ENCODE results near the gene RAVER2.
"Not testable (repeated sequence)": the region's sequence is repeated elsewhere in the genome, so short reads cannot be mapped to it uniquely, and the experiment has no call there.

Gene RAVER2

GRCh38 chr1:64721576-64722145, 23.2 kb upstream of the RAVER2 start:
- Histone ChIP-seq H3K9me3 (ENCODE audit: control insufficient read depth, low read length) (peaks cover 13% of the 10 kb centered on the region), H3K4me3 (ENCODE audit: low read length) (no peak overlapping the region), H3K27me3 (replicated peaks; ENCODE audit: control insufficient read depth, insufficient read depth, low read length) (peaks cover 38% of the 10 kb centered on the region), H3K9ac (ENCODE audit: low read length) (no peak overlapping the region), H3K36me3 (ENCODE audit: control insufficient read depth, insufficient read depth, low read length, severe bottlenecking) (no peaks in the 10 kb centered on the region), H3K4me1 (ENCODE audit: control insufficient read depth, insufficient read depth, low read length) (no peaks in the 10 kb centered on the region)
- peak; percentile 17 for DNase-seq (ENCODE audit: low read depth)

DNA sequence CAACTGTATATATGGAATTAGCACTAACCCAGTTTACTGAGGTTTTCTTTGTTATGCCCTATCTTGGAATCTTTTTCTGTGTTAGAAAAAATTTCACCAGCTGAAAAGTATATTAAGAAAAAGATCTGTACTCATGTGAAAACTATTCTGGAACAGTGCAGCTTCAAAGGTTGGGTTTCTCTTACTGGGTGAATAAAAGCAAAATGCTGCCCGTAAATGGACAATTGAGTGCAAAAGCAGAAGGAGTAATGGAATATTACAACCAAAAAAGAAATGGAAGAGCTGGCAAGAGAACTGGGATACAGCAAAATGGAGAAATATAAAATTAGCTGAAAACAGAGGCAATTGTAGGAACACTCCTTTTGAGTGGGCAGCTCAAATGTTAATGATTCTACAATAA, 17.0 kb upstream of the RAVER2 start:
- peaks cover 35% of the 10 kb centered on the region for H3K27me3 ChIP-seq (replicated peaks; ENCODE audit: control insufficient read depth, insufficient read depth, low read length)
- no peak for DNase-seq (ENCODE audit: low read depth)
- no peak overlapping the region for H3K9ac ChIP-seq (ENCODE audit: low read length)
- no peaks in the 10 kb centered on the region for H3K36me3 ChIP-seq (ENCODE audit: control insufficient read depth, insufficient read depth, low read length, severe bottlenecking)
- H3K4me1 ChIP-seq (ENCODE audit: control insufficient read depth, insufficient read depth, low read length) = peaks cover under 1% of the 10 kb centered on the region
- no peak overlapping the region for H3K4me3 ChIP-seq (ENCODE audit: low read length)
- no peaks in the 10 kb centered on the region for H3K9me3 ChIP-seq (ENCODE audit: control insufficient read depth, low read length)

GRCh38 chr1:64733581-64734286, 11.1 kb upstream of the RAVER2 start:
- DNase-seq (ENCODE audit: low read depth) = peak; percentile 48
- peaks cover 8% of the 10 kb centered on the region for H3K4me1 ChIP-seq (ENCODE audit: control insufficient read depth, insufficient read depth, low read length)
- no peaks in the 10 kb centered on the region for H3K36me3 ChIP-seq (ENCODE audit: control insufficient read depth, insufficient read depth, low read length, severe bottlenecking)
- H3K27me3 ChIP-seq (replicated peaks; ENCODE audit: control insufficient read depth, insufficient read depth, low read length) = peaks cover 12% of the 10 kb centered on the region
- no peak overlapping the region for H3K9ac ChIP-seq (ENCODE audit: low read length)
- H3K4me3 ChIP-seq (ENCODE audit: low read length) = no peak overlapping the region
- H3K9me3 ChIP-seq (ENCODE audit: control insufficient read depth, low read length) = no peaks in the 10 kb centered on the region

GRCh38 chr1:64734287-64734652, 10.6 kb upstream of the RAVER2 start:
- H3K36me3 ChIP-seq (ENCODE audit: control insufficient read depth, insufficient read depth, low read length, severe bottlenecking) = no peaks in the 10 kb centered on the region
- no peak for DNase-seq (ENCODE audit: low read depth)
- H3K4me3 ChIP-seq (ENCODE audit: low read length) = no peak overlapping the region

DNA sequence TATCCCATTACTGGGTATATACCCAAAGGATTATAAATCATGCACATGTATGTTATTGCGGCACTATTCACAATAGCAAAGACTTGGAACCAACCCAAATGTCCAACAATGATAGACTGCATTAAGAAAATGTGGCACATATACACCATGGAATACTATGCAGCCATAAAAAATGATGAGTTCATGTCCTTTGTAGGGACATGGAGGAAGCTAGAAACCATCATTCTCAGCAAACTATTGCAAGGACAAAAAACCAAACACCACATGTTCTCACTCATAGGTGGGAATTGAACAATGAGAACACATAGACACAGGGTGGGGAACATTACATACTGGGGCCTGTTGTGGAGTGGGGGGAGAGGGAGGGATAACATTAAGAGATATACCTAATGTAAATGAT, 4.2 kb upstream of the RAVER2 start:
- not testable (repeated sequence) for H3K4me1 ChIP-seq (ENCODE audit: control insufficient read depth, insufficient read depth, low read length); H3K27me3 ChIP-seq (replicated peaks; ENCODE audit: control insufficient read depth, insufficient read depth, low read length); DNase-seq (ENCODE audit: low read depth); H3K36me3 ChIP-seq (ENCODE audit: control insufficient read depth, insufficient read depth, low read length, severe bottlenecking); H3K4me3 ChIP-seq (ENCODE audit: low read length); H3K9me3 ChIP-seq (ENCODE audit: control insufficient read depth, low read length); H3K9ac ChIP-seq (ENCODE audit: low read length)

More at GRCh38 chr1:64734287-64734652, 10.6 kb upstream of the RAVER2 start:
- Histone ChIP-seq H3K9ac (ENCODE audit: low read length) (no peak overlapping the region), H3K27me3 (replicated peaks; ENCODE audit: control insufficient read depth, insufficient read depth, low read length) (peaks cover 12% of the 10 kb centered on the region), H3K9me3 (ENCODE audit: control insufficient read depth, low read length) (no peaks in the 10 kb centered on the region), H3K4me1 (ENCODE audit: control insufficient read depth, insufficient read depth, low read length) (peaks cover 8% of the 10 kb centered on the region)

- Histone ChIP-seq H3K36me3 (ENCODE audit: control insufficient read depth, insufficient read depth, low read length, severe bottlenecking) (no peaks in the 10 kb centered on the region), H3K4me3 (ENCODE audit: low read length) (peak overlapping the region; percentile 88), H3K9me3 (ENCODE audit: control insufficient read depth, low read length) (no peaks in the 10 kb centered on the region), H3K27me3 (replicated peaks; ENCODE audit: control insufficient read depth, insufficient read depth, low read length) (no peaks in the 10 kb centered on the region), H3K9ac (ENCODE audit: low read length) (no peak overlapping the region), H3K4me1 (ENCODE audit: control insufficient read depth, insufficient read depth, low read length) (peaks cover 9% of the 10 kb centered on the region)
- no peak for DNase-seq (ENCODE audit: low read depth)
Observed at GRCh38 chr1:64743954-64744491, 852 bp upstream of the RAVER2 start.

DNA sequence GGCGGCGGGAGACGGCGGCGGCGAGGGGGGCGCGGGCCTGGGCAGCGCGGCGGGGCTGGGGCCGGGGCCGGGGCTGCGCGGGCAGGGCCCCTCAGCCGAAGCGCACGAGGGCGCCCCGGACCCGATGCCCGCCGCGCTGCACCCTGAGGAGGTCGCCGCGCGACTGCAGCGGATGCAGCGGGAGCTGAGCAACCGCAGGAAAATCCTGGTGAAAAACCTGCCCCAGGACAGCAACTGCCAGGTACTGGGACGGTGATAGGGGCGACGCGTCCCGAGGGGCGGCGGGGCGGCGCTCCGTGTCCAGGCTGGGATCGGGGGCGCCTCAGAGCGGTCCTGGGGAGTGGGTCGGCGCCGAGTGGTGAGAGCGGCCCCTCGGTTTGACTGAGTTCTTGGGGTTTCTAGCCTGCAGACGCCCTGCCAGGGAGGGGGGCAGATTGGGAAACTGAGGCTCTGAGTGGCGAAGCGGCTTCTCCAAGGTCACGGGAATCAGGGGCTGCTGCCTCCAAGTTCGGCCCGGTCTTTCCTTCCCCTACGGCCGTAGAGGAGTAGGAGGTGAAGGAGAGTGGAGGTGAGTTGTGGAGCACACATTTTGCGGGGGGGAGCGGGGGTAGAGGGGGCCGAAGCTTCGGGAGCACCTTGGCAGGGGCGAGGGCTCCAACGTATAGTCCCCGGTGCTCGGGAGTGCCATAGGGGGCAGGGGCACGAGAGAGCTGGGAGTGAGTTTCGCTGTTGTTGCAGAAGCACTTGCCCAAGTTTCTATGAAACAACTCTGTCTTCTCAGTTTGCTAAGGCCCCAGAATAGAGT, 508 bp downstream of the RAVER2 start:
- Histone ChIP-seq H3K4me1 (ENCODE audit: control insufficient read depth, insufficient read depth, low read length) (peaks cover 9% of the 10 kb centered on the region), H3K9ac (ENCODE audit: low read length) (peak overlapping the region; percentile 80), H3K4me3 (ENCODE audit: low read length) (peak overlapping the region; percentile 88), H3K36me3 (ENCODE audit: control insufficient read depth, insufficient read depth, low read length, severe bottlenecking) (no peaks in the 10 kb centered on the region), H3K9me3 (ENCODE audit: control insufficient read depth, low read length) (no peaks in the 10 kb centered on the region), H3K27me3 (replicated peaks; ENCODE audit: control insufficient read depth, insufficient read depth, low read length) (no peaks in the 10 kb centered on the region)
- DNase-seq (ENCODE audit: low read depth) = peak; percentile 66

- DNase-seq (ENCODE audit: low read depth) = no peak
- H3K9me3 ChIP-seq (ENCODE audit: control insufficient read depth, low read length) = no peaks in the 10 kb centered on the region
Observed at GRCh38 chr1:64745986-64746940, 1.4 kb downstream of the RAVER2 start.

GRCh38 chr1:64748222-64748621, 3.3 kb downstream of the RAVER2 start:
- Histone ChIP-seq H3K9ac (ENCODE audit: low read length) (no peak overlapping the region), H3K4me1 (ENCODE audit: control insufficient read depth, insufficient read depth, low read length) (peaks cover 9% of the 10 kb centered on the region), H3K36me3 (ENCODE audit: control insufficient read depth, insufficient read depth, low read length, severe bottlenecking) (no peaks in the 10 kb centered on the region), H3K27me3 (replicated peaks; ENCODE audit: control insufficient read depth, insufficient read depth, low read length) (no peaks in the 10 kb centered on the region), H3K9me3 (ENCODE audit: control insufficient read depth, low read length) (no peaks in the 10 kb centered on the region), H3K4me3 (ENCODE audit: low read length) (no peak overlapping the region)
- DNase-seq (ENCODE audit: low read depth) = no peak

More at GRCh38 chr1:64745986-64746940, 1.4 kb downstream of the RAVER2 start:
- Histone ChIP-seq H3K4me3 (ENCODE audit: low read length) (peak overlapping the region; percentile 88), H3K27me3 (replicated peaks; ENCODE audit: control insufficient read depth, insufficient read depth, low read length) (no peaks in the 10 kb centered on the region), H3K9ac (ENCODE audit: low read length) (peak overlapping the region; percentile 80), H3K4me1 (ENCODE audit: control insufficient read depth, insufficient read depth, low read length) (peaks cover 9% of the 10 kb centered on the region), H3K36me3 (ENCODE audit: control insufficient read depth, insufficient read depth, low read length, severe bottlenecking) (no peaks in the 10 kb centered on the region)

GRCh38 chr1:64748706-64749105, 3.8 kb downstream of the RAVER2 start:
- H3K27me3 ChIP-seq (replicated peaks; ENCODE audit: control insufficient read depth, insufficient read depth, low read length) = no peaks in the 10 kb centered on the region
- no peaks in the 10 kb centered on the region for H3K9me3 ChIP-seq (ENCODE audit: control insufficient read depth, low read length)
- no peak overlapping the region for H3K4me3 ChIP-seq (ENCODE audit: low read length)
- no peaks in the 10 kb centered on the region for H3K36me3 ChIP-seq (ENCODE audit: control insufficient read depth, insufficient read depth, low read length, severe bottlenecking)
- H3K4me1 ChIP-seq (ENCODE audit: control insufficient read depth, insufficient read depth, low read length) = peaks cover 9% of the 10 kb centered on the region
- H3K9ac ChIP-seq (ENCODE audit: low read length) = no peak overlapping the region
- no peak for DNase-seq (ENCODE audit: low read depth)
